Spleen (tissue), 11 donors: ENCODE data around the gene HTRA2. TPM values are rescaled to one million over a fixed set of nuclear protein-coding genes. Genes with fewer than 3 reads are reported as not detected.

Source experiments
- DNase-seq: peaks from one replicate; pipeline ENCODE4 v3.0.0-alpha.2; 2020
- H3K27ac ChIP-seq, 8 donors: fragments of 200-600 bp; sonication (generic) in 7 of 8; 1 replicate in 4 of 8; 2 replicates in 4 of 8; pipeline versions ENCODE4 v1.5.0 to v1.8.0; 2016 to 2021; ENCODE audit warnings: inconsistent platforms in 4 of 8, mild to moderate bottlenecking in 4 of 8, moderate library complexity in 1 of 8
- H3K27me3 ChIP-seq, 7 donors: fragments of 200-600 bp; sonication (generic) in 6 of 7; replicated peaks in 1 of 7; 1 replicate in 4 of 7; 2 replicates in 3 of 7; pipeline versions ENCODE4 v1.5.0 to v1.8.0; 2016 to 2021; ENCODE audit warnings: inconsistent platforms in 3 of 7, mild to moderate bottlenecking in 1 of 7
- H3K36me3 ChIP-seq, 6 donors: fragments of 200-600 bp; sonication (generic) in 5 of 6; 1 replicate in 4 of 6; 2 replicates in 2 of 6; pipeline versions ENCODE4 v1.5.0 to v1.8.0; 2016 to 2021; ENCODE audit warnings: inconsistent platforms in 2 of 6
- H3K4me1 ChIP-seq, 6 donors: fragments of 200-600 bp; sonication (generic) in 5 of 6; 1 replicate in 3 of 6; 2 replicates in 3 of 6; pipeline versions ENCODE4 v1.5.0 to v1.8.0; 2016 to 2021; ENCODE audit warnings: inconsistent platforms in 3 of 6
- H3K4me3 ChIP-seq, 8 donors: fragments of 200-600 bp; sonication (generic) in 7 of 8; 1 replicate in 4 of 8; 2 replicates in 4 of 8; pipeline versions ENCODE4 v1.5.0 to v1.8.0; 2016 to 2021; ENCODE audit warnings: inconsistent platforms in 4 of 8, mild to moderate bottlenecking in 4 of 8, moderate library complexity in 2 of 8
- H3K9me3 ChIP-seq, 8 donors: fragments of 200-600 bp; sonication (generic) in 7 of 8; 1 replicate in 4 of 8; 2 replicates in 4 of 8; pipeline versions ENCODE4 v1.5.0 to v1.8.0; 2016 to 2021; ENCODE audit warnings: inconsistent platforms in 4 of 8
- POLR2A ChIP-seq, 3 donors: fragments of 450-650 bp; IDR thresholded peaks; one replicate each; pipeline ENCODE4 v1.5.1; 2017; ENCODE audit warnings: antibody characterized with exemption in 3 of 3, mild to moderate bottlenecking in 1 of 3
- POLR2AphosphoS5 ChIP-seq, 3 donors: sonication (generic); formaldehyde crosslinking; IDR thresholded peaks; one replicate each; pipeline ENCODE4 v1.5.1; 2017; ENCODE audit warnings: antibody characterized with exemption in 3 of 3
- WGBS, 5 donors: extraction: QIAGEN DNeasy Blood & Tissue Kit in 3 of 5; methylation state at CpG; one replicate each; pipeline versions ENCODE4 v1.1.5 to v1.1.7; 2013 to 2018; 5-methylcytosine and 5-hydroxymethylcytosine counted together
- intact Hi-C: fragments of 100-400 bp; cut with DNase I; formaldehyde crosslinking; loops from one replicate; pipeline ENCODE4 v1.15.0; 2023; ENCODE audit warnings: low total_unique reads
- polyA plus RNA-seq, 3 donors: library from polyadenylated mRNA; stranded (reverse); fragments of 200-250 nt; gene quantifications; one replicate each; pipeline ENCODE4 v1.2.1, GENCODE V29; 2013
- total RNA-seq, 7 donors: library from RNA; depleted of rRNA in 3 of 7; stranded (reverse); fragments of >200 nt in 3 of 7; fragmentation: NEBNext Ultra II Directional in 4 of 7; extraction: Animal tissue kit (Norgen Biotek cat#: 25700) in 4 of 7; gene quantifications; one replicate each; pipeline versions ENCODE4 v1.1.0 to v1.2.1, GENCODE V29; 2016 to 2021
- TF ChIP-seq, protein P1 (sequence below), 11 experiments: fragments of 200-600 bp in 7 of 11; fragments of 450-650 bp in 4 of 11; sonication (generic) in 4 of 11; IDR thresholded peaks in 8 of 11; conservative IDR thresholded peaks in 3 of 11; 1 replicate in 7 of 11; 2 replicates in 4 of 11; pipeline versions ENCODE4 v1.4.0 to v1.8.0; 2016 to 2021; ENCODE audit warnings: antibody characterized with exemption in 11 of 11, inconsistent platforms in 4 of 11, mild to moderate bottlenecking in 1 of 11
- donor health status: healthy with polysubstance abuse.
- donor health status: DM: no; HTN: no; CAD: no; lungs with moderate emphysema.
- donor health status: DM: no; HTN: no; CAD: no.
- donor health status: Bipolar disorder and iron deficiency.
- donor health status: healthy.
- donor health status: DM: no; HTN: no; CAD: no.
- donor health status: DM: yes; HTN: yes; CAD: no.

Gene HTRA2
- total and polyA plus RNA-seq, 10 donors: 34.2 to 58.7 (median 42.9) TPM

DNA sequence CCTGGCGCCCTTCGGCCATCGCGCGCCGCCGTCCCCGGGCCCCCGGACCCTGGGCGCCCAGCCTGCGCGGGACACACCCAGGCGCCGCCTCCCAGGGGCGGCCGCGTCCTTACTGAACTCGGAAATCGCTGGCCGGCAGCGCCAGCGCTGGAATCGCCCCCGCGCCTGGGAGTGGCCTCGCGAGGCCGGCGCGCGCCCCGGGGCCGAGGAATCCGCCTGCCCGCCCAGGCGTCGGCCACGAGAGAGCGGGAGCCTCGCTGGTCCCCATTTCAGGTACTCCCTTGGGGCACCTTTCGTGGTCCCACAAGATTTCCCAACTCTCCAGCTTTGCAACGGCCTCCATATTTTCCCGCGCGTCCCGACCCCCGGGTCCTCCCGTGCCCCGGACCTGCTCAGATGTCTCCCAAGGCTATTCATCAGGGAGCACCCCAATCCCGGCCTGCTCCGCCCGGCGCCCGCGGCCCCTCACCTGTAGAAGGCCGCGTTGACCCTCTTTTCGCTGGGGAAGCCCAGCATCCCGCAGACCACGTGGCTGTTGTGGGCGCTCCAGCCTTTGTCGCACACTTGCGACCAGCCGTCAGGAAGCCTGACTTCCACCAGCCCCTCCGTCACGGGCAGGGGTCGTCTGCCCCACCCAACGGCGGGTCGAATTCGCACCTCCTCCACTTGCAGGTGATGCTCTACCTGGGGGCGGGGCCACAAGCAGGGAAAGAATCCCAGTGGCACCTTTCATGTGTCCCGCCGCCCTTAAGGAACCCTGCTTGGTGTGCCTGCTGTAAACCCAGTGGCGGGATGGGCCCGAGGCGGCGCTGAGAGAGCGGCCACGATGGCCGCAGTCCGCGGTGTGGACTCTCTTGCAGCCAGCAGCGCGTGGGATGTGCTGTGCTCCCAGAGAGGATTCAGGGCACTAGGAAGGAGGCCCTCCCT lies 19.4 kb downstream of the HTRA2 start:
- Histone ChIP-seq H3K9me3 (no peaks in the 10 kb centered on the region), H3K27ac (peak overlapping the region in 7 of 8 donors; percentile 28 to 79 (median 60)), H3K36me3 (no peaks in the 10 kb centered on the region), H3K27me3 (peaks cover 0 to 29% (median 12%) of the 10 kb centered on the region in 7 donors), H3K4me3 (peak overlapping the region; percentile 35 to 76 (median 53)), H3K4me1 (peaks cover 7 to 51% (median 36%) of the 10 kb centered on the region in 6 donors)
- TF ChIP-seq POLR2A (IDR thresholded peaks at IDR 0.05) (no peak), POLR2AphosphoS5 (IDR thresholded peaks at IDR 0.05) (peak in 2 of 3 donors; percentile 53 to 68)
- WGBS, 5 donors: 3 to 5% (median 4%) methylated on average over 52 to 85 of the region's 85 CpGs
- intact Hi-C loops: no loop called here
- peak; percentile 84 for DNase-seq

DNA sequence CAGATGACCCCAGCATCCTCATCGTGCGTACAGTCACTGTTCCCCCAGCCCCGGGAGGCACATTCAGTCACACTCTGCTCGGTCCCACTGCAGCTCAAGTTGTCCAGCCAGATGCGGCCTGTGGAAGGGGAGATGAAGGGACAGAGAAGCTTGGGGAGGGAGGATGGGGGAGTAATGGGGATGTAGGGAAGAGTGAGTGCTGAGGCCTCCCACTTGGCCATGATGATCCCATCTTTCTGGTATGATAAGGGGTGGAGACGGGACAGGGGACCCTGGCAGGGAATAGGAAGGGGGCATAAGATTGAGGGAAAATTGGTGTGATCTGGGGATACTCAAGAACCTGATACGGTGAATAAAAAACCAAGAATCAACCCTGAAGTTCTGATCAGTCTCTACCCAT lies 20.5 kb downstream of the HTRA2 start:
- H3K4me3 ChIP-seq: no peak overlapping the region
- WGBS, 5 donors: 90 to 96% (median 91%) methylated on average over 7 of the region's 7 CpGs
- H3K27ac ChIP-seq: no peak overlapping the region
- intact Hi-C loops: no loop called here
- peaks cover 0 to 29% (median 12%) of the 10 kb centered on the region in 7 donors for H3K27me3 ChIP-seq
- TF ChIP-seq POLR2A (IDR thresholded peaks at IDR 0.05) (no peak), POLR2AphosphoS5 (IDR thresholded peaks at IDR 0.05) (no peak)
- TF ChIP-seq, protein P1, sequence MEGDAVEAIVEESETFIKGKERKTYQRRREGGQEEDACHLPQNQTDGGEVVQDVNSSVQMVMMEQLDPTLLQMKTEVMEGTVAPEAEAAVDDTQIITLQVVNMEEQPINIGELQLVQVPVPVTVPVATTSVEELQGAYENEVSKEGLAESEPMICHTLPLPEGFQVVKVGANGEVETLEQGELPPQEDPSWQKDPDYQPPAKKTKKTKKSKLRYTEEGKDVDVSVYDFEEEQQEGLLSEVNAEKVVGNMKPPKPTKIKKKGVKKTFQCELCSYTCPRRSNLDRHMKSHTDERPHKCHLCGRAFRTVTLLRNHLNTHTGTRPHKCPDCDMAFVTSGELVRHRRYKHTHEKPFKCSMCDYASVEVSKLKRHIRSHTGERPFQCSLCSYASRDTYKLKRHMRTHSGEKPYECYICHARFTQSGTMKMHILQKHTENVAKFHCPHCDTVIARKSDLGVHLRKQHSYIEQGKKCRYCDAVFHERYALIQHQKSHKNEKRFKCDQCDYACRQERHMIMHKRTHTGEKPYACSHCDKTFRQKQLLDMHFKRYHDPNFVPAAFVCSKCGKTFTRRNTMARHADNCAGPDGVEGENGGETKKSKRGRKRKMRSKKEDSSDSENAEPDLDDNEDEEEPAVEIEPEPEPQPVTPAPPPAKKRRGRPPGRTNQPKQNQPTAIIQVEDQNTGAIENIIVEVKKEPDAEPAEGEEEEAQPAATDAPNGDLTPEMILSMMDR (IDR thresholded peaks at IDR 0.05 in 8 of 11, conservative IDR thresholded peaks at IDR 0.05 in 3 of 11): no peak
- H3K9me3 ChIP-seq: no peaks in the 10 kb centered on the region
- DNase-seq: no peak
- H3K36me3 ChIP-seq: no peaks in the 10 kb centered on the region
- H3K4me1 ChIP-seq: peaks cover 7 to 56% (median 38%) of the 10 kb centered on the region in 6 donors

DNA sequence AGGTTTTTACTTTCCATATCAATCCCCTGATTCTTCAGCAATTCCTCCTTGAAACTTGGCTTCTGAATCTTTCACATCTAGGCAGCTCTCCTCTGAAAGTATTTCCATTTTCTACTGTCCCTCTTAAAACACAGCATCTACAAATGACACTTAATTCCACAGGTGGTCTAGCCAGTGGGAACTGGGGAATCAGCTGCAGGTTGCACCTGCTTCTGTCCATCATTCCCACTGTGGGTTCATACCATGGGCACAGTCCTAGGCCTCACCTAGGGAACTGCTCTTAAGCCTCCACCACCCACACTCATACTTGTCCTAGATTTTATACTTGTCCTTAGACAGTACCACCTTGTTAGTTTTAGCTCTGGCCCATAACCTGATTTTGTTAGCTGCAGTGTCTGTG lies 21.8 kb downstream of the HTRA2 start:
- DNase-seq: no peak
- H3K36me3 ChIP-seq: peaks cover 0 to 9% (median 4%) of the 10 kb centered on the region in 6 donors
- intact Hi-C loops: no loop called here
- TF ChIP-seq POLR2A (IDR thresholded peaks at IDR 0.05) (no peak), POLR2AphosphoS5 (IDR thresholded peaks at IDR 0.05) (no peak)
- TF ChIP-seq, protein P1 (IDR thresholded peaks at IDR 0.05 in 8 of 11, conservative IDR thresholded peaks at IDR 0.05 in 3 of 11): no peak
- H3K4me3 ChIP-seq: no peak overlapping the region
- peaks cover 0 to 29% (median 12%) of the 10 kb centered on the region in 7 donors for H3K27me3 ChIP-seq
- peaks cover 14 to 69% (median 51%) of the 10 kb centered on the region in 6 donors for H3K4me1 ChIP-seq
- no peaks in the 10 kb centered on the region for H3K9me3 ChIP-seq
- no peak overlapping the region for H3K27ac ChIP-seq

DNA sequence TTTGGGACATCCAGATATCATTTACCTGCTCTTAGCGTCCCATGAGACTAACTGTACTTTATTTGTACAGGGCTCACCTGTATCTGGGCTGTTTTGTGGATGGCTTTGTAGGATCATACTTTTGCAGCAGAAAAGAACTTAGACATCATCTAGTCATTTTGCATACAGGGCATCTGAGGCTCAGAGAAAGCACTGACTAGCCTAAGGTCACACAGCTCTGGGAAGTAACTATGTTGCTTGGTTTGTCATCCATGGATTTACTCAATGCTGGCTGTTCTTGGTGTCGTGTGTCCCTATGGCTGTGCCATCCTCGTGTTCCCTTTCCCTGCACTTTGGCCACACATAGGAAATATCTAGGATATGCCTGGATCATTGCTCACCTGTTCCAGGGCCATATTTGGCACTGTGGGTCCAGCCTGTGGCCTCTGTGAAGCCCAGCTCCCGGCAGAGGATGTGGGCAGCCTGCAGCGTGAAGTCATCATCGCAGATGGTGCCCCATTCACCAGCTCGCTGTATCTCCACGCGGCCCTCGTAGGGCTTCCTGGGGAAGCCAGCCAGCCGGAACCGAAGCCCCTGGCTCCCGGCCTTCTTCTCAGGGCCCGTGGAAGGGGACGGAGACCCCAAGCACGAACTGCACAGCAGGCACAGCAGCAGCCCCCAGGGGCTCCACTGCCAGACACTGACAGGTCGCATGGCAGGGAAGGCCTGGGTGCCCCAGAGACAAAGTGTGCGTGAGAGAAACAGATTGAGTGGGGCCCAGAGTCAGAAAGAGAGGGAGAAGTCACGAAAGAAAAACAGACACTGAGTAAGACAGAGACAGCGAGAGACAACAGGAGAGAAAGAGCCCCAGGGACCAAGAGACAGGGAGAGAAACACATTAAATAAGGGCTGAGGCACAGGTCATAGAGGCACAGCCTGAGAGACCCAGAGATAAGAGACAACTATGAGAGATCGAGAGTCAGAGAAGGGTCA lies 22.5 kb downstream of the HTRA2 start:
- DNase-seq: no peak
- H3K4me1 ChIP-seq: peaks cover 14 to 76% (median 54%) of the 10 kb centered on the region in 6 donors
- 63 to 78% (median 73%) methylated on average over 16 to 21 of the region's 21 CpGs for WGBS, 5 donors
- no peaks in the 10 kb centered on the region for H3K9me3 ChIP-seq
- TF ChIP-seq POLR2A (IDR thresholded peaks at IDR 0.05) (no peak), POLR2AphosphoS5 (IDR thresholded peaks at IDR 0.05) (no peak)
- TF ChIP-seq, protein P1 (IDR thresholded peaks at IDR 0.05 in 8 of 11, conservative IDR thresholded peaks at IDR 0.05 in 3 of 11): no peak
- H3K27ac ChIP-seq: peak overlapping the region in 2 of 8 donors; percentile 93 to 96
- peaks cover 0 to 16% (median 9%) of the 10 kb centered on the region in 6 donors for H3K36me3 ChIP-seq
- intact Hi-C loops: no loop called here
- peaks cover 0 to 29% (median 12%) of the 10 kb centered on the region in 7 donors for H3K27me3 ChIP-seq
- no peak overlapping the region for H3K4me3 ChIP-seq
